PC-9 (cell line): Measurements from ENCODE around the gene CNKSR1.
"Not testable (repeated sequence)": the region's sequence is repeated elsewhere in the genome, so short reads cannot be mapped to it uniquely, and the experiment has no call there.

Experiments used
- CTCF ChIP-seq: fragments of 200-600 bp; sonication (generic); conservative IDR thresholded peaks from 2 replicates; pipeline ENCODE4 v1.6.1; 2017; ENCODE audit warnings: mixed run types, antibody characterized with exemption, mild to moderate bottlenecking, moderate library complexity
- EZH2 ChIP-seq: fragments of 200-600 bp; sonication (generic); IDR thresholded peaks from 2 replicates; pipeline ENCODE4 v1.8.0; 2017; ENCODE audit warnings: antibody characterized with exemption, low read depth

- TF ChIP-seq CTCF, EZH2: not testable (repeated sequence)
Measured at GRCh38 chr1:26230682-26231081, 53.4 kb downstream of the CNKSR1 start.
